HCT116 (cell line): ENCODE data around the gene CLDN14. TPM values are rescaled to one million over a fixed set of nuclear protein-coding genes. Genes with fewer than 3 reads are reported as not detected.

Experiments used
- ATAC-seq: fragments of 200-7000 bp; cut with Tn5 transposase; 2 replicates; pipeline ENCODE4 v1.9.1; 2020; ENCODE audit warnings: mild to moderate bottlenecking, moderate library complexity
- BruUV-seq: library from RNA; stranded (reverse); fragments of 400-500 nt; replicated peaks from 2 replicates; lab custom pipeline; 2021; lab: Mats Ljungman, UMichigan
- CTCF ChIA-PET: fragments of 300-600 bp; sonication (Branson Sonifier 250); formaldehyde crosslinking; loops from one replicate; lab custom pipeline; 2021; ENCODE audit warnings: antibody characterized with exemption; lab: Charles Lee
- POLR2A ChIA-PET: fragments of 300-600, 350-600 bp; sonication (Branson Sonifier 250); formaldehyde crosslinking; loops from one replicate; lab custom pipeline; 2021; ENCODE audit warnings: antibody characterized with exemption; lab: Charles Lee
- RAD21 ChIA-PET, 2 experiments: fragments of 300-600 bp; sonication (Branson Sonifier 250); formaldehyde crosslinking; loops; one replicate each; lab custom pipeline; 2023; ENCODE audit warnings: low total read pairs in 2 of 2; ENCODE audit not compliant: uncharacterized antibody in 2 of 2, unreplicated experiment in 2 of 2, low non-redundant PET in 1 of 2; lab: Charles Lee
- DNase-seq: peaks from one replicate; pipeline ENCODE4 v3.0.0-alpha.2; 2010; ENCODE audit warnings: low read depth, low spot score
- H2AFZ ChIP-seq: fragments of 200-600 bp; shearing (Covaris generic), sonication (generic); 2 replicates; pipeline ENCODE4 v1.6.1; 2017; ENCODE audit warnings: low read depth, mixed run types, mixed read lengths, antibody characterized with exemption, low read length; ENCODE audit not compliant: poor library complexity, severe bottlenecking
- H3K27ac ChIP-seq: 2 replicates; pipeline ENCODE4 v1.5.1; 2012; ENCODE audit warnings: low read depth, low read length
- H3K27me3 ChIP-seq: fragments of 200-600 bp; sonication (generic); 2 replicates; pipeline ENCODE4 v1.6.1; 2016; ENCODE audit warnings: mixed run types, low read length, mixed read lengths; ENCODE audit not compliant: insufficient read depth
- H3K36me3 ChIP-seq, 2 experiments: fragments of 200-500 bp in 1 of 2; fragments of 200-600 bp in 1 of 2; sonication (Bioruptor generic) in 1 of 2; sonication (generic) in 1 of 2; 2 replicates each; pipeline versions ENCODE4 v1.5.1 to v1.6.1; 2014 to 2016; ENCODE audit warnings: low read length in 2 of 2, inconsistent platforms in 1 of 2, mixed read lengths in 1 of 2, mixed run types in 1 of 2; ENCODE audit not compliant: insufficient read depth in 2 of 2, control insufficient read depth in 1 of 2
- H3K4me1 ChIP-seq, 2 experiments: fragments of 200-600 bp in 1 of 2; sonication (generic) in 1 of 2; 2 replicates each; pipeline versions ENCODE4 v1.5.1 to v1.6.1; 2012 to 2017; ENCODE audit warnings: low read length in 2 of 2, inconsistent platforms in 1 of 2, mild to moderate bottlenecking in 1 of 2, mixed read lengths in 1 of 2, mixed run types in 1 of 2, moderate library complexity in 1 of 2; ENCODE audit not compliant: insufficient read depth in 2 of 2, control insufficient read depth in 1 of 2
- H3K4me2 ChIP-seq: fragments of 200-600 bp; sonication (generic); 2 replicates; pipeline ENCODE4 v1.6.1; 2017; ENCODE audit warnings: mixed run types, low read length, mixed read lengths
- H3K4me3 ChIP-seq, 2 experiments: fragments of 200-600 bp in 1 of 2; sonication (generic) in 1 of 2; replicated peaks in 1 of 2; 2 replicates each; pipeline ENCODE4 v1.5.1; 2011 to 2016; ENCODE audit warnings: low read length in 2 of 2, control low read depth in 1 of 2, low read depth in 1 of 2, mild to moderate bottlenecking in 1 of 2, mixed read lengths in 1 of 2, mixed run types in 1 of 2
- H3K79me2 ChIP-seq: fragments of 200-600 bp; sonication (generic); 2 replicates; pipeline ENCODE4 v1.6.1; 2017; ENCODE audit warnings: mild to moderate bottlenecking, mixed run types, low read length, moderate library complexity, mixed read lengths; ENCODE audit not compliant: insufficient read depth
- H3K9ac ChIP-seq: fragments of 200-600 bp; sonication (generic); 2 replicates; pipeline ENCODE4 v1.6.1; 2016; ENCODE audit warnings: low read length, mixed read lengths
- H3K9me2 ChIP-seq: fragments of 200-600 bp; sonication (generic), shearing (Covaris generic); 2 replicates; pipeline ENCODE4 v1.6.1; 2017; ENCODE audit warnings: mixed run types, mild to moderate bottlenecking, moderate library complexity; ENCODE audit not compliant: insufficient read depth
- H3K9me3 ChIP-seq, 2 experiments: fragments of 200-500 bp in 1 of 2; fragments of 200-600 bp in 1 of 2; sonication (Bioruptor generic) in 1 of 2; sonication (generic) in 1 of 2; 2 replicates each; pipeline ENCODE4 v1.6.1; 2014 to 2017; ENCODE audit warnings: low read length in 2 of 2, mixed read lengths in 2 of 2, inconsistent platforms in 1 of 2, low read depth in 1 of 2, mild to moderate bottlenecking in 1 of 2, mixed run types in 1 of 2, moderate library complexity in 1 of 2; ENCODE audit not compliant: control insufficient read depth in 1 of 2, insufficient read depth in 1 of 2
- H4K20me1 ChIP-seq: fragments of 200-600 bp; sonication (generic), shearing (Covaris generic); 2 replicates; pipeline ENCODE4 v1.6.1; 2017; ENCODE audit warnings: mixed run types, mild to moderate bottlenecking, moderate library complexity; ENCODE audit not compliant: insufficient read depth
- CBX3 ChIP-seq: IDR thresholded peaks from 2 replicates; pipeline ENCODE4 v1.6.1; 2012; ENCODE audit warnings: low read depth
- CEBPB ChIP-seq: IDR thresholded peaks from 2 replicates; pipeline ENCODE4 v1.6.1; 2012; ENCODE audit warnings: low read depth
- EGR1 ChIP-seq: IDR thresholded peaks from 2 replicates; pipeline ENCODE4 v1.6.1; 2012; ENCODE audit warnings: low read depth
- FOSL1 ChIP-seq: IDR thresholded peaks from 2 replicates; pipeline ENCODE4 v1.6.1; 2012; ENCODE audit warnings: low read depth
- JUND ChIP-seq: IDR thresholded peaks from 2 replicates; pipeline ENCODE4 v1.6.1; 2012
- POLR2A ChIP-seq: IDR thresholded peaks from 2 replicates; pipeline ENCODE4 v1.7.0; 2011; ENCODE audit warnings: borderline replicate concordance; ENCODE audit not compliant: insufficient read depth, insufficient read length; ENCODE audit errors: extremely low read depth
- RAD21 ChIP-seq: IDR thresholded peaks from 2 replicates; pipeline ENCODE4 v1.6.1; 2012; ENCODE audit warnings: low read depth, mild to moderate bottlenecking
- SP1 ChIP-seq: IDR thresholded peaks from 2 replicates; pipeline ENCODE4 v1.6.1; 2012; ENCODE audit warnings: low read depth
- TCF7L2 ChIP-seq: IDR thresholded peaks from 2 replicates; pipeline ENCODE4 v1.7.0; 2011; ENCODE audit warnings: borderline replicate concordance, inconsistent platforms; ENCODE audit not compliant: insufficient read depth, insufficient read length; ENCODE audit errors: extremely low read depth
- YY1 ChIP-seq: IDR thresholded peaks from 2 replicates; pipeline ENCODE4 v1.6.1; 2011; ENCODE audit warnings: low read length, low read depth, moderate library complexity, mild to moderate bottlenecking; ENCODE audit not compliant: insufficient replicate concordance; ENCODE audit errors: extremely low read depth
- ZFX ChIP-seq: fragments of 450-650 bp; IDR thresholded peaks from 2 replicates; pipeline ENCODE4 v1.6.1; 2017
- ZNF274 ChIP-seq: fragments of 200-500 bp; sonication (Bioruptor generic); IDR thresholded peaks from 2 replicates; pipeline ENCODE4 v1.6.1; 2014; ENCODE audit warnings: mild to moderate bottlenecking, low read depth, low read length, inconsistent platforms
- intact Hi-C: fragments of 100-400 bp; cut with micrococcal nuclease; formaldehyde crosslinking; loops from 2 replicates; pipeline ENCODE4 v1.10.0; 2022
- total RNA-seq: library from RNA; stranded (reverse); gene quantifications from one replicate; pipeline ENCODE4 v1.2.1, GENCODE V29; 2021; ENCODE audit not compliant: unreplicated experiment
- TF ChIP-seq, protein P1 (sequence below), 3 experiments: fragments of 200-600 bp in 1 of 3; sonication (generic) in 1 of 3; IDR thresholded peaks in 2 of 3; conservative IDR thresholded peaks in 1 of 3; 2 replicates each; pipeline ENCODE4 v1.5.1; 2012 to 2017; ENCODE audit warnings: low read depth in 2 of 3, low read length in 2 of 3, antibody characterized with exemption in 1 of 3, borderline replicate concordance in 1 of 3, control low read depth in 1 of 3, mild to moderate bottlenecking in 1 of 3, mixed read lengths in 1 of 3, mixed run types in 1 of 3, moderate library complexity in 1 of 3; ENCODE audit not compliant: insufficient read depth in 1 of 3
- TF ChIP-seq, protein P2 (sequence below): IDR thresholded peaks from 2 replicates; pipeline ENCODE4 v1.6.1; 2011; ENCODE audit warnings: mild to moderate bottlenecking, low read length, moderate library complexity; ENCODE audit not compliant: insufficient replicate concordance; ENCODE audit errors: extremely low read depth
- TF ChIP-seq, protein P3 (sequence below): IDR thresholded peaks from 2 replicates; pipeline ENCODE4 v1.6.1; 2012

CLDN14 gene
- total RNA-seq, 1 experiment from 2014 or later: not detected

DNA sequence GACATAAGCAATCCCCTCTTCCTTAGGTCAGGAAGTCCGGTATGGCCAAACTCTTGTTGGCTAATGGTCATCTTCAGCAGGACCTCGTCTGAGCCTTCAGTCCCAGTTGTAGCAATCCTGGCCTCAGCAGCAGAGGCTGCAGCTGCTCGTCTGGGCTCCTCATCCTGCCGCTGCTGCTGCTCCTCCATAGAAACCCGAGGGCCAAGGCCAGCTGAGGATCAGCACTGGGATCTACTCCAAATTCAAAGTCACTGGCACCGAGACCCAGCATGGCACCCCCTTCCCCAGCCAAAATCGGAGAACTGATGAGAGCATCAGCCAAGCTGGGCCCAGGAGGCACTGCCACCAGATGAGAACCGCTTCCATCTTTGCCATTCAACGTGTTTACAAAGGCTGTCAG is 6.3 kb upstream of the CLDN14 start:
- no peak overlapping the region for H3K4me2 ChIP-seq
- CTCF ChIA-PET: no interaction called here
- no peaks in the 10 kb centered on the region for H4K20me1 ChIP-seq
- intact Hi-C loops: no loop called here
- H3K36me3 ChIP-seq: no peaks in the 10 kb centered on the region
- no peak for TF ChIP-seq SP1
- TF ChIP-seq, protein P1, sequence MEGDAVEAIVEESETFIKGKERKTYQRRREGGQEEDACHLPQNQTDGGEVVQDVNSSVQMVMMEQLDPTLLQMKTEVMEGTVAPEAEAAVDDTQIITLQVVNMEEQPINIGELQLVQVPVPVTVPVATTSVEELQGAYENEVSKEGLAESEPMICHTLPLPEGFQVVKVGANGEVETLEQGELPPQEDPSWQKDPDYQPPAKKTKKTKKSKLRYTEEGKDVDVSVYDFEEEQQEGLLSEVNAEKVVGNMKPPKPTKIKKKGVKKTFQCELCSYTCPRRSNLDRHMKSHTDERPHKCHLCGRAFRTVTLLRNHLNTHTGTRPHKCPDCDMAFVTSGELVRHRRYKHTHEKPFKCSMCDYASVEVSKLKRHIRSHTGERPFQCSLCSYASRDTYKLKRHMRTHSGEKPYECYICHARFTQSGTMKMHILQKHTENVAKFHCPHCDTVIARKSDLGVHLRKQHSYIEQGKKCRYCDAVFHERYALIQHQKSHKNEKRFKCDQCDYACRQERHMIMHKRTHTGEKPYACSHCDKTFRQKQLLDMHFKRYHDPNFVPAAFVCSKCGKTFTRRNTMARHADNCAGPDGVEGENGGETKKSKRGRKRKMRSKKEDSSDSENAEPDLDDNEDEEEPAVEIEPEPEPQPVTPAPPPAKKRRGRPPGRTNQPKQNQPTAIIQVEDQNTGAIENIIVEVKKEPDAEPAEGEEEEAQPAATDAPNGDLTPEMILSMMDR (IDR thresholded peaks at IDR 0.05 in 2 of 3, conservative IDR thresholded peaks at IDR 0.05 in 1 of 3; ENCODE audit: borderline replicate concordance in 1 of 3, insufficient read depth in 1 of 3, low read depth in 2 of 3, low read length in 2 of 3): no peak
- TF ChIP-seq, protein P2, sequence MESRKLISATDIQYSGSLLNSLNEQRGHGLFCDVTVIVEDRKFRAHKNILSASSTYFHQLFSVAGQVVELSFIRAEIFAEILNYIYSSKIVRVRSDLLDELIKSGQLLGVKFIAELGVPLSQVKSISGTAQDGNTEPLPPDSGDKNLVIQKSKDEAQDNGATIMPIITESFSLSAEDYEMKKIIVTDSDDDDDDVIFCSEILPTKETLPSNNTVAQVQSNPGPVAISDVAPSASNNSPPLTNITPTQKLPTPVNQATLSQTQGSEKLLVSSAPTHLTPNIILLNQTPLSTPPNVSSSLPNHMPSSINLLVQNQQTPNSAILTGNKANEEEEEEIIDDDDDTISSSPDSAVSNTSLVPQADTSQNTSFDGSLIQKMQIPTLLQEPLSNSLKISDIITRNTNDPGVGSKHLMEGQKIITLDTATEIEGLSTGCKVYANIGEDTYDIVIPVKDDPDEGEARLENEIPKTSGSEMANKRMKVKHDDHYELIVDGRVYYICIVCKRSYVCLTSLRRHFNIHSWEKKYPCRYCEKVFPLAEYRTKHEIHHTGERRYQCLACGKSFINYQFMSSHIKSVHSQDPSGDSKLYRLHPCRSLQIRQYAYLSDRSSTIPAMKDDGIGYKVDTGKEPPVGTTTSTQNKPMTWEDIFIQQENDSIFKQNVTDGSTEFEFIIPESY: no peak
- TF ChIP-seq POLR2A: no peak
- no peak for TF ChIP-seq CBX3
- TF ChIP-seq, protein P3, sequence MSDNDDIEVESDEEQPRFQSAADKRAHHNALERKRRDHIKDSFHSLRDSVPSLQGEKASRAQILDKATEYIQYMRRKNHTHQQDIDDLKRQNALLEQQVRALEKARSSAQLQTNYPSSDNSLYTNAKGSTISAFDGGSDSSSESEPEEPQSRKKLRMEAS: no peak
- no peak for TF ChIP-seq YY1
- TF ChIP-seq EGR1: no peak
- no peak for TF ChIP-seq TCF7L2
- TF ChIP-seq RAD21: no peak
- TF ChIP-seq ZNF274: no peak
- no peak for TF ChIP-seq ZFX
- TF ChIP-seq CEBPB: no peak
- no peak for TF ChIP-seq FOSL1
- no peak for TF ChIP-seq JUND
- no peak for ATAC-seq
- no peaks in the 10 kb centered on the region for H3K27me3 ChIP-seq
- H3K9ac ChIP-seq: no peak overlapping the region
- no peaks in the 10 kb centered on the region for H3K9me3 ChIP-seq
- DNase-seq: no peak
- no peak overlapping the region for H3K27ac ChIP-seq
- no peaks in the 10 kb centered on the region for H3K9me2 ChIP-seq
- no peak overlapping the region for H3K4me3 ChIP-seq
- no peak overlapping the region for H2AFZ ChIP-seq
- RAD21 ChIA-PET: no interaction called here
- no peaks in the 10 kb centered on the region for H3K79me2 ChIP-seq
- no TSS peak for BruUV-seq
- H3K4me1 ChIP-seq: no peaks in the 10 kb centered on the region
- POLR2A ChIA-PET: no interaction called here
